Mammary epithelial cell (primary cell): ENCODE results near the gene CEBPZOS.

ENCODE experiments used
- CTCF ChIP-seq, 2 donors: IDR thresholded peaks in 1 of 2; conservative IDR thresholded peaks in 1 of 2; 2 replicates each; pipeline ENCODE4 v1.5.1; 2011 to 2012; ENCODE audit warnings: inconsistent platforms in 2 of 2, low read length in 2 of 2, mild to moderate bottlenecking in 2 of 2, control low read depth in 1 of 2, low read depth in 1 of 2; ENCODE audit not compliant: insufficient read depth in 1 of 2; ENCODE audit errors: extremely low read depth in 1 of 2
- EZH2 ChIP-seq: IDR thresholded peaks from 2 replicates; pipeline ENCODE4 v1.6.1; 2012; ENCODE audit warnings: low read length, inconsistent platforms, borderline replicate concordance

GRCh38 chr2:37181726-37182684, 14.3 kb upstream of the CEBPZOS start:
- TF ChIP-seq CTCF (conservative IDR thresholded peaks at IDR 0.05 in 1 of 2, IDR thresholded peaks at IDR 0.05 in 1 of 2; ENCODE audit: extremely low read depth in 1 of 2, insufficient read depth in 1 of 2, low read depth in 1 of 2, low read length in 2 of 2): no peak
- no peak for TF ChIP-seq EZH2
